K562 treated with DMSO at 1 percent for 12 hours (cell line): ENCODE measurements around the gene YKT6. TPM values are rescaled to one million over a fixed set of nuclear protein-coding genes. Genes with fewer than 3 reads are reported as not detected.

Experiments
- total RNA-seq: library from RNA; unstranded; fragments of 300-600 nt; gene quantifications from 2 replicates; pipeline ENCODE4 v1.2.3, GENCODE V29; 2022; ENCODE audit not compliant: insufficient read depth

Gene YKT6
- 74.0 and 122 TPM in 2 replicates for total RNA-seq

DNA sequence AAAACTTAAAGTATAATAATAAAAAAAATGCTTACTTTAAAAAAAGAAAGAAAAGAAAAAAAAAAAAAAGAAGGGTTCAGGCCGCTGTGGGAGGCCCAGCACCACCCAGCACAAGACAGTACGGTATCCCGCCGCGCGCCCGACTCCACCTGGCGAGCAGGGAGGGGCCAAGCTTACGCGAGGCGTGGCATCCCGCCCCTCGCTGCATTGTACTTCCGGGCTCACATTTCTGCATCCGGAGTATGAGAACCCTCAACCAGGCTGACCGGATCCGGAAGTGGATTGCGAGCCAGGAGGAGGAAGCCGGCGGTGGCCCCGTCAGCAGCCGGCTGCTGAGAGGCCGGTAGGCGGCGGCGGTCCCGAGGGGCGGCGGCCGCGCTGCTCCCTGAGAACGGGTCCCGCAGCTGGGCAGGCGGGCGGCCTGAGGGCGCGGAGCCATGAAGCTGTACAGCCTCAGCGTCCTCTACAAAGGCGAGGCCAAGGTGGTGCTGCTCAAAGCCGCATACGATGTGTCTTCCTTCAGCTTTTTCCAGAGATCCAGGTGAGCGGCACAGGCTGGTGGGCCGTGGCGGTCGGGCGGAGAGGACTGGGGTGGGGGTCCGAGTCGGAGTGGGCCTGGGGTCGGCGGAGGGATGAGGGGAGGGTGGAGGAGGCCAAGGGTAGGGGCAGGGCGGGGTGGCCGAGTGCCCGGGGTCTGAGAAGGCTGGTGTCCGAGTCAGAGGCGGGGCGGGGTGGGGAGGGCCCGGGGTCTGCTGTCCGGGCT is at the start of gene YKT6:
TSS of gene YKT6 (plus strand) at position 280 of the 763 bp plus-strand sequence. CDS start at position 438, 158 bp downstream.

GRCh38 chr7:44189286-44189992 is 11.3 kb upstream of the YKT6 start, which contains the start of gene GCK:
Gene GCK (minus strand): TSS chr7:44189439. CDS start chr7:44188953, 486 bp downstream.

Other genes starting within 250 kb of the YKT6 start
- not detected in 2 replicates for gene SPDYE1, start 203.1 kb upstream of the YKT6 start, total RNA-seq
- 34.3 and 36.8 TPM in 2 replicates for gene DBNL, start 156.3 kb upstream of the YKT6 start, total RNA-seq
- gene PGAM2, start 135.4 kb upstream of the YKT6 start, total RNA-seq, result not detected in 2 replicates
- 6.2 and 14.9 TPM in 2 replicates for gene POLM, start 118.4 kb upstream of the YKT6 start, total RNA-seq
- gene AEBP1, start 96.6 kb upstream of the YKT6 start, total RNA-seq, result 0.21 TPM in 1 of 2 replicates, not detected in the other
- gene POLD2, start 77.4 kb upstream of the YKT6 start, total RNA-seq, result 109 and 120 TPM in 2 replicates
- not detected in 2 replicates for gene MYL7, start 59.6 kb upstream of the YKT6 start, total RNA-seq
- gene GCK, start 11.5 kb upstream of the YKT6 start, total RNA-seq, result 0.73 TPM in 1 of 2 replicates, not detected in the other
- not detected in 2 replicates for gene CAMK2B, start 124.6 kb downstream of the YKT6 start, total RNA-seq